Fibroblast of the conjunctiva (primary cell): ENCODE data around the gene OPTN.
"Not testable (repeated sequence)": the region's sequence is repeated elsewhere in the genome, so short reads cannot be mapped to it uniquely, and the experiment has no call there.

Experiments
- DNase-seq: peaks from one replicate; pipeline ENCODE4 v3.0.0-alpha.2; 2010; ENCODE audit warnings: low read depth

OPTN gene

DNA sequence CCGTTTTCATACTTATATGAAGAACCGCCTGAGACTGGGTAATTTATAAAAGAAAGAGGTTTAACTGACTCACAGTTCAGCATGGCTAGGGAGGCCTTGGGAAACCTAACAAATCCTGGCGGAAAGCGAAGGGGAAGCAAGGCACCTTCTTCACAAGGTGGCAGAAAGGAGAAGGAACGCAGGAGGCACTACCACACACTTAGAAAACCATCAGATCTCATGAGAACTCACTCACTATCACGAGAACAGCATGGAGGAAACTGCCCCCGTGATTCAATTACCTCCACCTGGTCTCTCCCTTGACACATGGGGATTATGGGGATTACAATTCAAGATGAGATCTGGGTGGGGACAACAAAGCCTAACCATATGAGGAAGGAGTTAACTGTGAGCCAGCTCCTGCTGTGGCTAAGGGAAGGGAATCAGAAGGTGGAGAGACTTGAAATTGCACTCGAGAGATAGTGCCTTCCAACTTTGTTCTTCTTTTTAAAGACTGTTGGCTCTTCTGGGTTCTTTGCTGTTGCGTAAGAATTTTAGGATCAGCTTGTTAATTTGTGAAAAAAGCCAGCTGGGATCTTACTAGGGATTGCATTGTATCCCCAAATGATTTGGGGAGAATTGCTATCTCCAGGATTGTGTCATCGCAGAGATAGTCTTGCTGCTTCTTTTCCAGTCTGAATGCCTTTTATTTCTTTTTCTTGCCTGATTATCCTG lies 21.0 kb downstream of the OPTN start:
- peak; percentile 28 for DNase-seq

DNA sequence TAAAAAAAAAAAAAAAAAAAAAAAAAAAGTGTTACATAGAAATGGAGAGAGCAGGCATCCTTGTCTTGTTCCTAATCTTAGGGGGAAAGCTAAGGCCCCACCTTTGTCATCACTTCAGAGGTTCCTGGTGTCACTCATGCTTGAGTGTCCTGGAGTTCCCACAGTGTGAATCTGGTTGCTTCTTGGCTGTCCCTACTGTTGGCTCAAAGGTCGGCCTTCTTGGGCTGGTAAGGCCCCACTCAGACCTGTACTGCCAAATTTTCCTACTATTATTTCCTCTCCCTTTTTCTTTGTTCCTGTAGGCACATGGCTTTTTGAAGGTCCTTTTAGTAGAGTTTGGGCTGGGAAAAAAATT lies 21.5 kb downstream of the OPTN start:
- no peak for DNase-seq

DNA sequence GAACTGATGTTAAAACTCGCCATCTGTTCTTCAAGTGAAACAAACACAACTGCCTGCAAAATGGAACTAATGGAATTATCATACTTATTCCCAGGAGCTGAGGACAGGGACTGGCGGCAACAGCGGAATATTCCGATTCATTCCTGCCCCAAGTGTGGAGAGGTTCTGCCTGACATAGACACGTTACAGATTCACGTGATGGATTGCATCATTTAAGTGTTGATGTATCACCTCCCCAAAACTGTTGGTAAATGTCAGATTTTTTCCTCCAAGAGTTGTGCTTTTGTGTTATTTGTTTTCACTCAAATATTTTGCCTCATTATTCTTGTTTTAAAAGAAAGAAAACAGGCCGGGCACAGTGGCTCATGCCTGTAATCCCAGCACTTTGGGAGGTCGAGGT lies 36.7 kb downstream of the OPTN start:
- DNase-seq, result no peak

DNA sequence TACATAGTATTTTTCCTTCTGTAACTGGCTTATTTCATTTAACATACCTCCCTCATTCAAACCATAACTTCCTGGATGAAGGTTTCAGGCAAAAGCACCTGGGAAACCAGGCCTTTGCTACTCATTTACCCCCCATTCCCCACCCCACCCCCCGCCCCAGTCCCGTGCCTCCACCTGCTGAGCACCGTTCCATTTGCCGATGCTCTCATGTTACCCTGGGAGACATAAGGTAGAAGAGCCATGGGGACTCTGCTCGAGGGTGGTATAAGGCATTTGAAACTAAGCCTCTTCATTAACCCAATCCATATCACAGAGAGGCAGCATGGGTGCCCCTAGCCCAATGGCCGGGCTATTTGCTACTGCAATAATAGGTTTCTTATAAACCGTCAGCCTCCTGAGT lies 39.2 kb downstream of the OPTN start:
- no peak for DNase-seq

DNA sequence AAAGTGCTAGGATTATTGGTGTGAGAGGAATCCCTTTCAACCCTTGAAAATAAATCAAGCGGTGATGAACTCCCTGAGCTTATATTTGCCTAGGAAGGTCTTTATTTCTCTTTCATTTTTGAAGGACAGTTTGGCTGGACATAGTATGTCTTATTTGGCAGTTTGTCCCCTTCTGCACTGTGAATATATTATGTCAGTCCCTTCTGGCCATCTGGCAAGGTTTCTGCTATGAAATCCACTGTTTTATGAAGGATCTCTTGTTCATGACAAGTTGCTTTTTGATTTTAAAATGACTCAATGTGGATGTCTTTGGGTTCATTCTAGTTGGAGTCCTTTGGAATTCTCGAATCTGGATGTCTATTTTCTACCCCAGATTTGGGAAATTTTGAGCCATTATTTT lies 39.7 kb downstream of the OPTN start:
- DNase-seq, result no peak

DNA sequence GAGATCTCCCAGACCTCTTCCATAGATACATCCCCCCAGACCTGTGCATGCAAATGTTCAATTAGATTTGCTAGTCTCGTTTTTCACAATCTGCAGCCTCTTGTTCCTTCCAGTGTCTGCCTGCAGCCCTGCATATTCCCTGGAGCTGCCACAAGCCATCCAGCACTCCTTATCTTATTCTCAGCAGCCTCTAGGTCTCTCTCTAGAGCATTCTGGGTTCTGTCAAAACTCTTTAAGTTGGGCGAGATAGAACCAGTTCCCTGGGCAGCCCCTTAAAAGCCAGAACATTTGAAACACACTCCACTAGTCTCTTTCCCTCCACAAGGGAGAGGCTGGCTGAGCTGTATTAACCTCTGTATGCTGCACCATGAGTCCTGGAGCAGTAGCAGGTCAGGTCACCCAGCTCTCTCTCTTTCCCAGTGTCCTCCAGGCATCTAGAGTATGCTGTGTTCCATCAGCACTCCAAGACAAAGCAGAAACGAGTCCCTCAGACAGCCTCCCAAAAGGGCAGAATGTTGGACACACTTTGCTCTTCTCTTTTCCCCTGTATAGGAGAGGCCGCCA lies 40.7 kb downstream of the OPTN start:
- no peak for DNase-seq

DNA sequence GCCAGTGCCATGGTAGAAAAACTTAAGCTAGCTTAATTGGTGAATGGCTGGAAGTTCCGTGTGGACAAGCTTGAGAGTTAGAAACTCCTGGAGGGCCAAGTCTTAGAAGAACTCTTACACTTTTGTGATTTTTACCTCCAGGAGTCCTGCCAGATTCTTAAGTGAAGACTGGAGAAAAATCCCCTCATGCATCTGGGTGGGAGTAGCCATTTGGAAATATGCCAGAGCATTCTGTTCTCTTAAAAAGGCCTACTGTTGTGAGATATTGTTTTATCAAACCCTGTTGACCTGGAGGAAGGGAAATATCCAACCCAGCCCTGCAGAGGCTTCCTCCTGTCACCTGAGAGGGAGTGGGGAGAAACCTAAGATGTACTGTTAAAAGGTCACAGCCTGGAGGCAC lies 43.8 kb downstream of the OPTN start:
- DNase-seq, result no peak

DNA sequence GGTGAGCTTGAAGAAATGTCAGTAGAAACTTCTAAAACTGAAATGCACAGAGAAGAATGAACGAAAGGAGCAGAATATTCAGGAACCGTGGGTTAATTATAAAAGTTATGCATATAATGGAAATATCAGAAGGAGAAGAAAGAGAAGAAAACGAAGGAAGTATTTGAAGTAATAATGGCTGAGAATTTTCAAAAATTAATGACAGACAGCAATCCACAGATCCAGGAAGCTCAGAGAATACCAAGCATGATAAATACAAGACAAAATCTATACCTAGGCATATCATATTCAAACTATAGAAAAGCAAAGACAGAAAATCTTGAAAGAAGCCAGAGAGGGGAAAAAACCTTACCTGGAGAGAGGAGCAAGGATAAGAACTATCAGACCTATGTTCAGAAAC lies 44.9 kb downstream of the OPTN start:
- no peak for DNase-seq

DNA sequence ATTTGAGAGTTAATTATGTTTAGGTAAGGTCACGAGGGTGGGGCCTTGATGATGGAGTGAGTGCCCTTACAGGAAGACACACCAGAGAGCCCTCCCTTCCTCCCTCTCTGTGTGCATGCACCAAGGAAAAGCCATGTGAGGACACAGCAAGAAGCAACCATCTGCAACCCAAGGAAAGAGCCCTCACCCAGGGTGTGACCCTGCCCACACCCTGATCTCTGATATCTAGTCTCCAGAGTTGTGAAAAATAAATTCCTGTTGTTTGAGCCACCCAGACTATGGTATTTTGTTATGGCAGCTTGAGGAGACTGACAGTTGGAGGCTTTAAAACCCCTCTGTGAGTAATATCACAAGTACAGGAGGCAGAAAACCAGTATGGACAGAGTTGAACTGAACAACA lies 46.4 kb downstream of the OPTN start:
- DNase-seq, result no peak

DNA sequence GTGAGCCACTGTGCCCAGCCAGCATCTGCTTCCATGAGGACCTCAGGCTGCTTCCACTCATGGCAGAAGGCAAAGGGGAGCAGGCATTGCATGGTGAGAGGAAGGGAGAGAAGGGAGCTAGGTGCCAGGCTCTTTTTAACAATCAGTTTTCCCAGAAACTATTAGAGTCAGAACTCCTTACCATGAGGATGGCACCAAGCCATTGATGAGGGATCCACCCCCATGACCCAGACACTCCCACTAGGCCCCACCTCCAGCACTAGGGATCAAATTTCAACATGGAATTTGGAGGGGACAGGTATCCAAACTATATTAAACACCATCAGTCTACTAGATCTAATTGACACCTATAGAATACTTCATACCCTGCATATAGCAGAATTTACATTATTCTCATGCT lies 47.2 kb downstream of the OPTN start:
- no peak for DNase-seq

DNA sequence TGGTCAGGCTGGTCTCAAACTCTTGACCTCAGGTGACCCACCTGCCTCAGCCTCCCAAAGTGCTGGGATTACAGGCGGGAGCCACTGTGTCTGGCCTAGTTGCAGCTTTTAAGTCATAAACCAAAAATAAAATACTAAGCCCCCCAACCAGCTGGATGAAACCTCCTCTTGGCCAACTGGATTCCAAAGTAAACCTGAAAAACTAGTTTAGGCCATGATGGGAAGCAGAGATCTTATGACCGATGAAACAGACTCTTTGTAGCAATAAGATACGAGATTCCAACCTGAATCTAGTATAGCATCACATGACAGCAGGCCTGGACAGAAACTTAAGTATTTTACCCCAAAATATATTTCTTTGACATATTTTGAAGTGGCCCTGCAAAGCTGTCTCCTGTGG lies 52.3 kb downstream of the OPTN start:
- no peak for DNase-seq

DNA sequence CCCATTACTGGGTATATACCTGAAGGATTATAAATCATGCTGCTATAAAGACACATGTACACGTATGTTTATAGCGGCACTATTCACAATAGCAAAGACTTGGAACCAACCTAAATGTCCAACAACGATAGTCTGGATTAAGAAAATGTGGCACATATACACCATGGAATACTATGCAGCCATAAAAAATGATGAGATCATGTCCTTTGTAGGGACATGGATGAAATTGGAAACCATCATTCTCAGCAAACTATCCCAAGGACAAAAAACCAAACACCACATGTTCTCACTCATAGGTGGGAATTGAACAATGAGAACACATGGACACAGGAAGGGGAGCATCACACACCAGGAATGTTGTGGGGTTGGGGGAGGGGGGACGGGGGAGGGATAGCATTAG lies 55.9 kb downstream of the OPTN start:
- not testable (repeated sequence) for DNase-seq

DNA sequence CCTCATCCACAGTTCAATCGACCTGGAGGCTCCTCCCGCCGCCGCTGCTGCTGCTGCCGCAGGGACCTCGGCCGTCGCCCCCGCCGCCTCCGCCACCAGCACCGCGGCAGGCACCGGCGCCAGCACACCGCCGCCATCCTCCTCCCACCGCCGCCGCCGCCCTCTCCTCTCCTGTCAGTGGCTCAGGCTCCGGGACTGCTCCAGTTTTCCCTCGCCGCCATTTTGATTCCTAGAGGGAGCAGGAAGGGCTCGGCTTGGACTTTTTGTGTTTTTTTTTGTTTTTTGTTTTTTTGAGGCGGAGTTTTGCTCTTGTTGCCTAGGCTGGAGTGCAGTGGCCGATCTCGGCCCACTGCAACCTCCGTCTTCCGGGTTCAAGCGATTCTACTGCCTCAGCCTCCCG lies 58.4 kb downstream of the OPTN start:
- no peak for DNase-seq

DNA sequence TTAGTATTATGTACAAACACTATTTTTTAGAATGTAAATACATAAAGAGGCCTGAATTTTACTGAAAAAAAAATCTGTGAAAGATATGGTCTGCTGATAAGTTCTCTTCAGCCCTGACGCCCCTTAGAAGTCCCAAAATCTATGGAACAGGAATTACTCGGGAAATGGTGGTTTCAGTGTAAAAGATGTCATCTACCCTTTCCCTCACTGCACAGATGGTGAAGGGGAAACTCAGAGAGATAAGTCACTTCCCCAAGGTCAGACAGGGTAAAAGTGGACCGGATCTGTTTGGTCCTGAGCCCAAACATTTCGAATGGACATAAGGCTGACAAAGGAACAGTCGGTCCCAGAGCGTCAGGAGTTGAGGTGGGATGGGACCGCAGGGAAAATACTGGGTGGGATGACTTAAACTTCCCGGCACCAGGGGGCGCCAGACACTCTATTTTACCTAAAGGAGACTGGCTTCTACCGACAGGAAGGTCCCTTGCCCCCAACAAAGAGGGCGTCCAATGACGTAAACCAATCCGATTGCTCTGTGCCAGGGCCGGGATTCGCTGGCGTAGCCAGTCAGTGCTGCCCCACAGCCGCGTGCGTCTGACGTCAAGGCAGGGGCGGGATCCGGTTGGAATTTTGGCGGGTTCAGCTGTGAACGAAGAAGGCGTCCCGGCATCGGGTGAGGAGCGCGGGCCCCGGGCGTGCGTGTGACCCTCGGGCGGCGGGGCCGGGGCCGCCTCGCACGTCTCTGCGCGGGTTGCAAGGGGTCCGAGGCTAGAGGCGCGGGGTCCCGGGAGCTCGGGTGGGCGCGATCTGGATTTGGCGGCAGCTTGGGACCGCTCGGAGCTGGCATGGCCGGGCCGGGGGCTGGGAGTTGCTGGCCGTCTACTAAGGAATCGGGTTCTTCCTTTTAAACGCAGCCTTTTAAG lies 61.2 kb downstream of the OPTN start, which contains the start of gene MCM10:
TSS of gene MCM10 (plus strand) at position 625 of the 923 bp plus-strand sequence. CDS start 2,645 bp downstream, outside the sequence.
- DNase-seq, result peak; percentile 99

DNA sequence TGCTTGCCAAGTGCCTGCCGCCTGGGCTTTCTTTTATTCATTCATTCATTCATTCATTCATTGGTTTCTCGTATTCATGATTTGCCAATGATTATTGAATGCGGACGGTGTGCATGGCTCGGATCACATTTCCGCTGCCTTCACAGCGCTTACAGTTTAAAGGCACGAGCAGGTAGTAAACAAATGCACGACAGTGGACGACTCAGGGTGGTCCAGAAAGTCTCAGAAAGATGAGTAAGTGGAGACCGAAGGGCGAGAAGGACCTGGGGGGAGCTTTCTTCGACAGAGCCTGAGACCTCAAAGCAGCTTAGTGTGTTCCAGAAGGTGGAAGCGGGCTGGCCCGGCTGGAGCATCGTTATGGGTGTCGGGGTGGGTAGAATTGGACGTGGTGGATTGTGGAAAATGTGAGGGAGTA lies 61.9 kb downstream of the OPTN start:
- no peak for DNase-seq

DNA sequence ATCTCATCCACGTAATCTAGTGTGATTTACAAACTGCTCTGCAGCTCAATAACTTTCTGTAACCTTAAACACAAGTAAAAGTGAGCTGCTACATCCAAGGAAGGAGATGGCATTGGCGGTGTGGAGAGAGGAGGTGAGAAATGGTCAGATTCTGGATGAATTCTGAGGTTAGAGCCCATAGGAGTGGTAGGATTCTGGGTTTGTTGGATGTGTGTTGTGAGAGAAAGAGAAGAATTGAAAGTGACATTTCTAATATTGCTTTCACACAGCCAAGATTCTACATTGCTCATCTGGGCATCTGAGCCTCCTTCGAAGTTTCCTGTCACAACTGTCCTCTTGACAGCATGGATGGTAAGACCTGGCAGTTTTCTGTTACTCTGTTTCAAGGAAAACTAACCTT lies 63.9 kb downstream of the OPTN start:
- DNase-seq, result no peak

DNA sequence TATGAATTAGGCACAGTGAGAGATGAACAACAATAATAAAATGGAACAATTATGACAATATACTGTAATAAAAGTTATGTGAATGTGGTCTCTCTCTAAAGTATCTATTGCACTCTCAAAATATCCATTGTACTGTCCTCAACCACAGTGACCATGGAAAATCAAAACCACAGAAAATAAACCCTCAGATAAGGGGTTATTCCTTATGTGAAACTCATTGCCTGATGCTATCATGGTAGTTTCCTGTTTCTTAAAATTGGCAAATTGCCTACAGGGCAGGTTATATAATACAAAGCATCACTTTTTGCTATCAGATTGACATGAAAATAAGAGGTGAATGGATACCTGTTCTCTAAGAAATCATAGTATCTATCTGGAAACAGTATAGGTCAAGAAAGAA lies 65.2 kb downstream of the OPTN start:
- no peak for DNase-seq

DNA sequence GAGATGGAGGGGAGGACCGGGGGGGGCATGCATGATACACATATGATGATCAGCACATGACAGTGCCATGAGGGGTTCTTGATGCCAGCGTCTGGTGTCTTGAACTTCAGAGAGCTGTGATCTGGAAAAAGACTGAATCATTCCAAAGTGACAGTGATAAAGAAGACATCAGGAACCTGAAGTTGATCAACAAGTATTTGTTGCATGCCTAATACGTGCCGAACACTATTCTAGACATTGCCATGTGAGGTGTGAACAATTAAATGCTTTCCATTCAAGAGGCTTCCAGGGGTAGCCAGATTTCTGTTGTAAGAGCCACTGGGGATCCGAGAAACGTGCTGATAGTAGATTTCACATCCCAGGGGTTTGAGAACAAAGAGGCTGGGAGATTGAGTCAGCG lies 67.6 kb downstream of the OPTN start:
- no peak for DNase-seq

DNA sequence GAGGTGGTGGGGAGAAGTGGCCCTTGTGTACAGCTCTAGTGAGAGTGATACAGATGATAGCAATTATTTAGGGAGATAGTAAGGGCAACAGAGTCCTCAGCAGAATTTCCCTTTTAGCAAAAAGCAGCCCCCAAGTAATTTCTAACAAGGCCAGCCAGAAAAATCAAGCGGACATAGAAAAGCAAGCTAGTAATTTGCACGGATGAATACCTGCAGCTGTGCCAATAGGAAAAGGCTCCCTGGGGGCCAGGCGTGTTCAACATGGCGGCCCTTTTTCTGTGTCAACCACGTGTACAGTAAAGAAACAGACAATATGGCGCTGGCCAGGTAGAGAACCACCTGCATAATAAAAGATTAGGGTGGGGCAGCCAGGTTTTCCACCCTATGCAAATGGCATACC lies 68.8 kb downstream of the OPTN start:
- DNase-seq, result no peak

DNA sequence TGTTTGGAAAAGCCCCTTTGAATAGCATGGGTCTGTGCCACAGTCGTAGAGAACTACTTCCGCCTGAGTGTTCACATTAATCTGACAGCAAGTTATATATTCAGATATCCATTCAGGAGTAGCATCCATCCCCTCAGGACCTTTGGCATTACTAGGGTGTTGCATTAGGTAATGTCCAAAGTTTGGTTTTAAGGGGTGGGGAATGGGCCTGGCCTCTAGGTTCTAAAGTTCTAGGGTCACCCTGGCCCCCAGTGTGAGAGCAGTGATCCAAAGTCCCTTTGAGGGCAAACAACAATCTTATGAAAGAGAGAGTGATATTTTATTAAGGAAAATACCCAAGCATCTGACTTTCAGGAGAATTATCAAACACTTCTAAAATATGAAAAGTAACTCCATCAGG lies 73.7 kb downstream of the OPTN start:
- no peak for DNase-seq

DNA sequence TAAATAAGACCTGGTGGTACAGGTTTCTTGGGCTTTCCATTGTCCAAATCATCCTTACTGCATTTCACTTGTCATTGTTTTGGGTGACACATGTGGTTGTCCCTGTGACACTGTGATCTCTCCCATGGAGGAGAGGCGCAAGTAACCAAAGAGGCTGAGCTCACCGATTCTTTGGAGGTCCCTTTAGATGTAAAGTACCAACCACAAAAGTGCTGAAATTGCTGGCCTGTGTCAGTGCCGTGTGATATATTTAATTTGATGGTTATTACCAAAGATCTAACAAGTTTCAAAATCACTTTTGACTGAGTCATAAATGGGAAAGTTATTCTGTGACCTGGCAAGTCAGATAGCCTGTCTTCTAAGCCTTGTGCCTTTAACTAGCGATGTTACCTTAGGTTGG lies 80.8 kb downstream of the OPTN start:
- DNase-seq, result no peak

DNA sequence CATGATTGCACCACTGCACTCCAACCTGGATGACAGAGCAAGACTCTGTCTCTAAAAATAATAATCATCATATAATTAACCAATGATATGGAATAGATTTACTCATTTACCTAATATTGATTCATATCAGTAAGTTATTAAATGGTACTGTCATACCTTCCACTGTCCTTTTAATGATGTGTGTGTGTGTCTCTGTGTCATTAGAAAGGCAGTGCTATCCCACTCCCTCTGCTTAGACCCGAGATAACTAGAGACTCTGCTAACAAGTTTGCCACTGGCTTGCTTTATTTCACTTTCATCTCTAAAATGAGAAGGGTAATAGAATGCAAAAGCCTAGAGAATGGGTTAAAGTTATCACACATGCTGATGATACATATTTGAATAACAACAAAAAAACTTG lies 82.5 kb downstream of the OPTN start:
- DNase-seq, result no peak

DNA sequence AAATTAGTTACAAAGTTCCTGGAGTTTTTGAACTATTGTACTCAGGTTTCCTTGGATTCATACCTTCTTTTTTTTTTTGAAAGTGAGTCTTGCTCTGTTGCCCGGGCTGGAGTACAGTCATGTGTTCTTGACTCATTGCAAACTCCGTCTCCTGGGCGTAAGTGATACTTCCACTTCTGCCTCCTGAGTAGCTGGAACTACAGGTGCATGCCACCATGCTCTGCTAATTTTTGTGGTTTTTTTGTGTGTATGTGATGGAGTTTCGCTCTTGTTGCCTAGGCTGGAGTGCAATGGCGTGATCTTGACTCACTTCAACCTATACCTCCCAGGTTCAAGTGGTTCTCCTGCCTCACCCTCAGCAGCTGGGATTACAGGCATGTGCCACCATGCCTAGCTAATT lies 83.7 kb downstream of the OPTN start:
- no peak for DNase-seq
